ENCODE results near the gene SPHK1.

The SPHK1 gene

GRCh38 chr17:76363107-76363842, 21.1 kb upstream of the SPHK1 start:
- DNase-seq (ENCODE audit: low read depth in 2 of 2) = no peak

GRCh38 chr17:76365256-76365903, 19.0 kb upstream of the SPHK1 start:
- no peak for DNase-seq (ENCODE audit: low read depth in 2 of 2)

- no peak for DNase-seq (ENCODE audit: low read depth in 2 of 2)
Measured at GRCh38 chr17:76366247-76366646, 18.2 kb upstream of the SPHK1 start.

- no peak for DNase-seq (ENCODE audit: low read depth in 2 of 2)
Measured at GRCh38 chr17:76367642-76368041, 16.8 kb upstream of the SPHK1 start.

GRCh38 chr17:76368545-76368944, 15.9 kb upstream of the SPHK1 start:
- no peak for DNase-seq (ENCODE audit: low read depth in 2 of 2)

- no peak for DNase-seq (ENCODE audit: low read depth in 2 of 2)
Measured at GRCh38 chr17:76369379-76369778, 15.0 kb upstream of the SPHK1 start.

- no peak for DNase-seq (ENCODE audit: low read depth in 2 of 2)
Measured at GRCh38 chr17:76369804-76370203, 14.6 kb upstream of the SPHK1 start.

- DNase-seq (ENCODE audit: low read depth in 2 of 2) = no peak
Measured at GRCh38 chr17:76370261-76370993, 14.0 kb upstream of the SPHK1 start.

- DNase-seq (ENCODE audit: low read depth in 2 of 2) = no peak
Measured at GRCh38 chr17:76371656-76372628, 12.5 kb upstream of the SPHK1 start.

- DNase-seq (ENCODE audit: low read depth in 2 of 2) = no peak
Measured at GRCh38 chr17:76376318-76377133, 7.9 kb upstream of the SPHK1 start.

- DNase-seq (ENCODE audit: low read depth in 2 of 2) = no peak
Measured at GRCh38 chr17:76378548-76379274, 5.7 kb upstream of the SPHK1 start.

- no peak for DNase-seq (ENCODE audit: low read depth in 2 of 2)
Measured at GRCh38 chr17:76379275-76379641, 5.2 kb upstream of the SPHK1 start.

- DNase-seq (ENCODE audit: low read depth in 2 of 2) = no peak
Measured at GRCh38 chr17:76379646-76380376, 4.6 kb upstream of the SPHK1 start.

GRCh38 chr17:76381633-76382350, 2.6 kb upstream of the SPHK1 start:
- DNase-seq (ENCODE audit: low read depth in 2 of 2) = no peak

- DNase-seq (ENCODE audit: low read depth in 2 of 2) = no peak
Measured at GRCh38 chr17:76382351-76382802, 2.0 kb upstream of the SPHK1 start.

GRCh38 chr17:76382803-76383545, 1.4 kb upstream of the SPHK1 start:
- DNase-seq (ENCODE audit: low read depth in 2 of 2) = peak; percentile 25 to 34

- DNase-seq (ENCODE audit: low read depth in 2 of 2) = peak; percentile 10 to 23
Measured at GRCh38 chr17:76383546-76384221, 725 bp upstream of the SPHK1 start.
